Activated naive CD8-positive, alpha-beta T cell treated with anti-CD3 and anti-CD28 coated beads, Interleukin-2, amount 50 U/mL, for 24 hours (primary cell): Measurements from ENCODE around the gene ENDOV.

Experiments
- ATAC-seq: fragments of 150-1000 bp; cut with Tn5 transposase; one replicate; pipeline ENCODE4 v1.10.0; 2021
- DNase-seq: peaks from one replicate; pipeline ENCODE4 v3.0.0; 2021
- H3K27ac Mint-ChIP-seq: one replicate; pipeline ENCODE4 v1.8.0; 2021; ENCODE audit warnings: mild to moderate bottlenecking, mixed read lengths
- H3K27me3 Mint-ChIP-seq: one replicate; pipeline ENCODE4 v1.8.0; 2021; ENCODE audit warnings: mixed read lengths
- H3K36me3 Mint-ChIP-seq: one replicate; pipeline ENCODE4 v1.8.0; 2021; ENCODE audit warnings: low read depth, mixed read lengths
- H3K4me1 Mint-ChIP-seq: one replicate; pipeline ENCODE4 v1.8.0; 2021; ENCODE audit warnings: mixed read lengths
- H3K4me3 Mint-ChIP-seq: one replicate; pipeline ENCODE4 v1.8.0; 2021; ENCODE audit warnings: mild to moderate bottlenecking, moderate library complexity, mixed read lengths
- H3K9me3 Mint-ChIP-seq: one replicate; pipeline ENCODE4 v1.8.0; 2021; ENCODE audit warnings: mixed read lengths

The ENDOV gene

DNA sequence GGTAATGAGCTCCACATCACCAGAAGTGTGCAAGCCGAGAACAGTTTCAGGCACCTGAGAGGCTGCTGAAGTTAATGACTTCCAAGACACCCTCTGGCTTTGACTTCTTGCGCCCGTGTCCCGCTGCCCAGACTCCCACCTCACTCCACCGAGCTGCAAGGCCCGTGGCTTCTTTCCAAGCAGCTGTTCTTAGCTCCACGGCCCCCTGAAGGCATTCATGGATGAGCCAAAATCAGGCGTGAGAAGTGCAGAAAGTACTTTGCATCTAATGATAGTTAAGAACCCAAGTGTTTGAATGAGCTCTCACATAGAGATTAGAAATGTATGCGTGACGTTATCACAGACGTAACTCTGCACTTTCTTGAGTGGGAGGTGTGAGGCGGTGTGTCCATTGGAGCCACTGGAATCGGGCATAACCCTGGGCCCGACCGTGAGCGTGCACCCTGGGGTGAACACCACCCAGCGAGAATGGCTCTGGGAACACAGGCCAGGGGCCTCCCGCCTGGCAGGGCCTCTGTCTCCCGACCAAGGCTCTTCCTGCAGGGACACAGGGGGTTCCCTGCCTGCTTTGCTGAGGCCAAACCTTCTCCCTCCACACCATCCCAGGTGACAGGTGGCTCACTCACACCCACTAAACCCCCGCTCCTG is 50.5 kb downstream of the ENDOV start:
- no peak overlapping the region for H3K27ac Mint-ChIP-seq
- H3K27me3 Mint-ChIP-seq: peaks cover 30% of the 10 kb centered on the region
- H3K4me1 Mint-ChIP-seq: no peaks in the 10 kb centered on the region
- H3K4me3 Mint-ChIP-seq: no peak overlapping the region
- H3K9me3 Mint-ChIP-seq: no peaks in the 10 kb centered on the region
- ATAC-seq (no peak), DNase-seq (no peak)
- H3K36me3 Mint-ChIP-seq: peaks cover 2% of the 10 kb centered on the region

DNA sequence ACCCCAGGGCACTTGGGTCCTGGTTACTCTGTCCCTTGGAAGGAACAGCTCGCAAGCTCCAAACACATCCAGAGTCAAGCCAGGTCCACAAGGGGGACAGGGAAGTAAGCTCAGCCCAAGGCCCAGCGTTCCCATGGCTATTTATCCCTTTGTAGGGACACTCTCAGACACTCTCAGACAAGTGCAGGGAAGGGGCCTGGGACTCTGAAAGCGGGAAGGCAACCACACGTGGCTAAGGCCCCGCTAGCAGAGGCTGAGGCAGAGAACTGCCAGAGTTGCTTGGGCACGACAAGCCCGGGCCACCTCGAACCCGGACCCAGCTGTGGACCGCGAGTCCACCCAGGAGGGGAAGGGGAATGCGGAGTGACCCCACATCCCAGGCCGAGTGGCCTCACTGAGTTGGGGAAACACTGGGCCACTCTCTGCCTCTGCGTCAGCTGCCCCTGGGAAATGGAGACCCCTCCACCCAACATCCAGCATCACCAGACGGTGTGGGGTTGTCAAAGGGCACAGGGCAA is 51.3 kb downstream of the ENDOV start:
- Mint-ChIP-seq H3K36me3 (peaks cover 2% of the 10 kb centered on the region), H3K9me3 (no peaks in the 10 kb centered on the region), H3K27ac (no peak overlapping the region), H3K4me3 (no peak overlapping the region), H3K27me3 (peaks cover 37% of the 10 kb centered on the region), H3K4me1 (no peaks in the 10 kb centered on the region)
- DNase-seq: no peak
- no peak for ATAC-seq

GRCh38 chr17:80468242-80468641 is 53.3 kb downstream of the ENDOV start:
- DNase-seq (no peak), ATAC-seq (no peak)
- no peak overlapping the region for H3K4me3 Mint-ChIP-seq
- H3K36me3 Mint-ChIP-seq: peaks cover 2% of the 10 kb centered on the region
- H3K27me3 Mint-ChIP-seq: peaks cover 52% of the 10 kb centered on the region
- H3K27ac Mint-ChIP-seq: no peak overlapping the region
- no peaks in the 10 kb centered on the region for H3K9me3 Mint-ChIP-seq
- peaks cover 4% of the 10 kb centered on the region for H3K4me1 Mint-ChIP-seq

- no peak overlapping the region for H3K27ac Mint-ChIP-seq
- no peak overlapping the region for H3K4me3 Mint-ChIP-seq
Measured at GRCh38 chr17:80468781-80469493, 54.0 kb downstream of the ENDOV start.

GRCh38 chr17:80469667-80470066 is 54.7 kb downstream of the ENDOV start:
- ATAC-seq (no peak), DNase-seq (no peak)
- H3K36me3 Mint-ChIP-seq: peaks cover 2% of the 10 kb centered on the region
- H3K27me3 Mint-ChIP-seq: peaks cover 65% of the 10 kb centered on the region
- no peak overlapping the region for H3K4me3 Mint-ChIP-seq
- peaks cover 6% of the 10 kb centered on the region for H3K4me1 Mint-ChIP-seq
- H3K9me3 Mint-ChIP-seq: no peaks in the 10 kb centered on the region
- H3K27ac Mint-ChIP-seq: no peak overlapping the region

More at GRCh38 chr17:80468781-80469493, 54.0 kb downstream of the ENDOV start:
- DNase-seq (no peak), ATAC-seq (no peak)
- H3K4me1 Mint-ChIP-seq: peaks cover 4% of the 10 kb centered on the region
- peaks cover 58% of the 10 kb centered on the region for H3K27me3 Mint-ChIP-seq
- H3K9me3 Mint-ChIP-seq: no peaks in the 10 kb centered on the region
- peaks cover 2% of the 10 kb centered on the region for H3K36me3 Mint-ChIP-seq

DNA sequence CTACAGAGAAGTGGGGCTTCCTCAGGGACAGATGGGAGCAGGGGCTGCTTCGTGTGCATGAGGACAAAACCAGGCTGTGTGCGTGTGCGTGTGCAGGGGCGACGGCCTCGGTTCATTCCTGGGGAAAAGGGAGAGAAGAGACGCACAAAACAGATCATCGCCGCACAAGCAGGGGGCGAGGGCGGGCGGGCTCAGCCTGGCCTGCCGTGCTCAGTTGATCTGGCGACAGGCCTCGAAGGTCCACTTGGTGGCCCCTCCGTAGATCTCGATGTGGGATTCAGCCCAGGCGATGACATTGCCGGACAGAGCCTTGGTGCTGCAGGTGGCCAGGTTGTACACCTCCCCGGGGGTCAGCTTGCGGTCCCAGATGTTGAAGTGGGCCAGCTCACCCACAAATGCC is 55.6 kb downstream of the ENDOV start:
- Mint-ChIP-seq H3K27ac (no peak overlapping the region), H3K9me3 (no peaks in the 10 kb centered on the region), H3K4me3 (no peak overlapping the region), H3K4me1 (peaks cover 14% of the 10 kb centered on the region), H3K27me3 (peaks cover 71% of the 10 kb centered on the region), H3K36me3 (peaks cover 2% of the 10 kb centered on the region)
- ATAC-seq: no peak
- no peak for DNase-seq

DNA sequence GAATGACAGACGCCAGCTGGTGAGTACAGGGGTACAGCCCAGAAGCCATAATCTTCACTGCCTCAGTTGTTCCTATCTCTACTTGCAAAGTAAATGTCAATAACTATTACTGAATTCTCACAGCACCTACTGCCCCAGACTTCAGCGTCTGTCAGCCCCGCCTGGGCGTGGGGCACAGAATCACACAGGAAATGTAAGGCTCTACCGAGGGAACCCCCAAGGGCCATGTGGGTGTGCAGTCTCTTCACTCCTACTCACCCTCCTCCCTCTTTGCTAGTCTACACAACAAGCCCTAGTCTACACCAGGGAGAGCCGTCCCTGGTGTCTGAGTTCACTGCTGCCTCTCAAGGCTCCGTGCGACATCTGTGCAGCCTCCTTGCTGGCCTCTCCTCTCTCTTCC is 57.0 kb downstream of the ENDOV start:
- Mint-ChIP-seq H3K4me1 (peaks cover 14% of the 10 kb centered on the region), H3K4me3 (no peak overlapping the region), H3K36me3 (peaks cover 2% of the 10 kb centered on the region), H3K9me3 (no peaks in the 10 kb centered on the region), H3K27ac (no peak overlapping the region), H3K27me3 (peaks cover 69% of the 10 kb centered on the region)
- DNase-seq (no peak), ATAC-seq (no peak)

- H3K9me3 Mint-ChIP-seq: no peaks in the 10 kb centered on the region
- H3K4me3 Mint-ChIP-seq: no peak overlapping the region
- H3K27ac Mint-ChIP-seq: no peak overlapping the region
- ATAC-seq (no peak), DNase-seq (no peak)
- H3K4me1 Mint-ChIP-seq: peaks cover 14% of the 10 kb centered on the region
- H3K36me3 Mint-ChIP-seq: peaks cover under 1% of the 10 kb centered on the region
- peaks cover 60% of the 10 kb centered on the region for H3K27me3 Mint-ChIP-seq
Measured at GRCh38 chr17:80472996-80473395, 58.0 kb downstream of the ENDOV start.

DNA sequence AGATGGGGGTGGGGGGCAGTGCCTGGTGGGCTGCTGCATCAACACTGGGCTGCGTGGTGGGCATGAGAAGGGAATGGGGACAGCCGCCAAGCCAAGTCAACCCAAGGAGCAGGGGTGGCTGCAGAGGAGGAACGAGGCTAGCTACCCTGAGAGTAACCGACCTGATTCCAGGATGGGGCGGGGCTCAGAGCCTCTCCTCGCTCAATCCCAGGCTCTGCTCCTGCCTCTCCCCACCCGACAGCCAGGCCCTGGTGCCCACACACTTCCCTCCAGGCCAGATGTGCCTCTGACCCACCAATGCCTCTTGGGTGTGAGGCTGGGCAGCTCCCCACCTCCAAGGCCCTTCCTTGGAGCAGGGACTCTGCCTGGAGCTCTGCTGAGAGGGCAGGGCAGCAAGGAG is 58.7 kb downstream of the ENDOV start:
- no peaks in the 10 kb centered on the region for H3K9me3 Mint-ChIP-seq
- H3K36me3 Mint-ChIP-seq: no peaks in the 10 kb centered on the region
- H3K4me1 Mint-ChIP-seq: peaks cover 14% of the 10 kb centered on the region
- peaks cover 56% of the 10 kb centered on the region for H3K27me3 Mint-ChIP-seq
- H3K4me3 Mint-ChIP-seq: no peak overlapping the region
- ATAC-seq (no peak), DNase-seq (no peak)
- H3K27ac Mint-ChIP-seq: no peak overlapping the region

DNA sequence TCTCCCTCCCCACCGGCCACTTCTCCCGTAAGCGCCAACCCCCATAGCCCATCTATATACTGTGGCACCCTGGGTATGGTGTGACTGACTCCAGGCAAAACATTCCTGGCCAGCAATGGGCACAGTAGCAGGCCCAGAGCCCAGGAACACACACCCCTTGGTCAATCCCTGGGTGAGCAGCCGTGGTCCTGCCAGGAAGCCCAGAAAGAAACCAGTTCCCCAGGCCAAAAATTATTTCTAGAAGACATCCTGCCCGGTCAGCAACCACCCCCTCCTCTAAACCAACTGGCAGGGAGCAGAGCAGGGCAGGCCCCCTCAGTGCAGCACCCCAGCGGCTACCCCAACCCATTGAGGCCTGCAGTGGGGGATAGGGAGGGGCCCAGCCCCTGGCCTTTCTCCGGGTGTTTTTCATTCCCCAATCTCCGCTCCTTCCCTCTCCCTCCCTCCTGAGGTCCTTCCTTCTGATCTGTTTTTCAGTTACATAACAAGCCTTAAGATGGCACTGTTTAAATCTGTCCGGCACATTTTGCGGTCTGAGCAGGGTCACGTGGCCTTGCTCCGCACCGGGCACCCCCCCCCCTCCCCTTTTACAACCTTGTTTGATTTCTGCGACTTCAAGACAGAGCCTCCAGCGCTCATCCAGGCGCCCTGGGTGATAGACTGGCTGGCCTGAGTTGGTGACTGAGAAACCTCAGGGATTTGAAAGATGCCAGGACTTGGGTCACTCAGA is 59.4 kb downstream of the ENDOV start:
- ATAC-seq (no peak), DNase-seq (no peak)
- peak overlapping the region; percentile 65 for H3K4me3 Mint-ChIP-seq

GRCh38 chr17:80474961-80475909 is 60.3 kb downstream of the ENDOV start:
- peak overlapping the region; percentile 65 for H3K4me3 Mint-ChIP-seq
- H3K4me1 Mint-ChIP-seq: peaks cover 14% of the 10 kb centered on the region
- no peak overlapping the region for H3K27ac Mint-ChIP-seq
- ATAC-seq (no peak), DNase-seq (no peak)
- no peaks in the 10 kb centered on the region for H3K9me3 Mint-ChIP-seq
- H3K36me3 Mint-ChIP-seq: no peaks in the 10 kb centered on the region
- H3K27me3 Mint-ChIP-seq: peaks cover 64% of the 10 kb centered on the region

More for the DNA sequence above, 59.4 kb downstream of the ENDOV start:
- Mint-ChIP-seq H3K4me1 (peaks cover 14% of the 10 kb centered on the region), H3K27ac (no peak overlapping the region), H3K36me3 (no peaks in the 10 kb centered on the region), H3K9me3 (no peaks in the 10 kb centered on the region), H3K27me3 (peaks cover 58% of the 10 kb centered on the region)

- peaks cover 14% of the 10 kb centered on the region for H3K4me1 Mint-ChIP-seq
- ATAC-seq: no peak
- no peak within 1 kb of the TSS for H3K27ac Mint-ChIP-seq
- peaks cover 66% of the 10 kb centered on the region for H3K27me3 Mint-ChIP-seq
- peak within 1 kb of the TSS; percentile 65 for H3K4me3 Mint-ChIP-seq
- H3K9me3 Mint-ChIP-seq: no peaks in the 10 kb centered on the region
- H3K36me3 Mint-ChIP-seq: no peaks in the 10 kb centered on the region
- no peak for DNase-seq
Measured at GRCh38 chr17:80475910-80476876, 61.2 kb downstream of the ENDOV start, which contains the start of gene NPTX1. NPTX1 (minus strand) TSS chr17:80476607; CDS start chr17:80476446, 161 bp downstream.
